OCI-LY1 (cell line): ENCODE data around the gene MYO1D.

Experiments used
- H2AFZ ChIP-seq: fragments of 200-600 bp; sonication (generic), shearing (Covaris generic); 2 replicates; pipeline ENCODE4 v1.6.0; 2014; ENCODE audit warnings: antibody characterized with exemption, mild to moderate bottlenecking, low read length
- H3F3A ChIP-seq: fragments of 200-600 bp; sonication (generic), shearing (Covaris generic); 2 replicates; pipeline ENCODE4 v1.6.0; 2014; ENCODE audit warnings: mild to moderate bottlenecking, antibody characterized with exemption, low read length, moderate library complexity; ENCODE audit not compliant: insufficient read depth
- H3K27ac ChIP-seq: fragments of 200-600 bp; sonication (generic); 2 replicates; pipeline ENCODE4 v1.5.1; 2014; ENCODE audit warnings: low read length, mixed run types, mild to moderate bottlenecking, low read depth; ENCODE audit not compliant: poor library complexity, severe bottlenecking
- H3K27me3 ChIP-seq: fragments of 200-600 bp; sonication (generic); 2 replicates; pipeline ENCODE4 v1.6.0; 2014; ENCODE audit warnings: antibody characterized with exemption, mild to moderate bottlenecking, low read length, moderate library complexity; ENCODE audit not compliant: insufficient read depth
- H3K36me3 ChIP-seq: fragments of 200-600 bp; sonication (generic); 2 replicates; pipeline ENCODE4 v1.6.1; 2014; ENCODE audit warnings: mild to moderate bottlenecking, antibody characterized with exemption, low read length, moderate library complexity, mixed read lengths; ENCODE audit not compliant: insufficient read depth
- H3K4me1 ChIP-seq: fragments of 200-600 bp; sonication (generic); 2 replicates; pipeline ENCODE4 v1.5.1; 2014; ENCODE audit warnings: mild to moderate bottlenecking, low read length, moderate library complexity; ENCODE audit not compliant: insufficient read depth, severe bottlenecking
- H3K4me2 ChIP-seq: fragments of 200-600 bp; sonication (generic), shearing (Covaris generic); 2 replicates; pipeline ENCODE4 v1.6.1; 2014; ENCODE audit warnings: low read length
- H3K4me3 ChIP-seq: fragments of 200-600 bp; sonication (generic); 2 replicates; pipeline ENCODE4 v1.5.1; 2014; ENCODE audit warnings: low read length, low read depth, mild to moderate bottlenecking, mixed read lengths; ENCODE audit not compliant: poor library complexity, severe bottlenecking
- H3K79me2 ChIP-seq: fragments of 200-600 bp; shearing (Covaris generic); 2 replicates; pipeline ENCODE4 v1.6.1; 2016; ENCODE audit warnings: mixed run types, low read length, mixed read lengths; ENCODE audit not compliant: insufficient read depth
- H3K9ac ChIP-seq: fragments of 200-600 bp; sonication (generic), shearing (Covaris generic); 2 replicates; pipeline ENCODE4 v1.6.1; 2014; ENCODE audit warnings: mild to moderate bottlenecking, low read length, mixed read lengths
- H3K9me2 ChIP-seq: fragments of 200-600 bp; sonication (generic), shearing (Covaris generic); 2 replicates; pipeline ENCODE4 v1.6.1; 2014; ENCODE audit warnings: low read depth, mild to moderate bottlenecking, low read length, mixed read lengths
- H3K9me3 ChIP-seq: fragments of 200-600 bp; shearing (Covaris generic); 2 replicates; pipeline ENCODE4 v1.6.1; 2014; ENCODE audit warnings: low read length, mixed read lengths
- H4K20me1 ChIP-seq: fragments of 200-600 bp; sonication (generic), shearing (Covaris generic); 2 replicates; pipeline ENCODE4 v1.6.0; 2016; ENCODE audit warnings: mild to moderate bottlenecking, low read length; ENCODE audit not compliant: insufficient read depth
- EZH2 ChIP-seq: fragments of 200-600 bp; sonication (generic), shearing (Covaris generic); IDR thresholded peaks from 2 replicates; pipeline ENCODE4 v1.8.0; 2017; ENCODE audit warnings: borderline replicate concordance, mixed run types, mild to moderate bottlenecking, antibody characterized with exemption, low read length, moderate library complexity, mixed read lengths
- TF ChIP-seq, protein P1 (sequence below): fragments of 200-600 bp; sonication (generic), shearing (Covaris generic); IDR thresholded peaks from 2 replicates; pipeline ENCODE4 v1.5.1; 2017; ENCODE audit warnings: mild to moderate bottlenecking, antibody characterized with exemption, low read length, moderate library complexity, mixed read lengths

The MYO1D gene

DNA sequence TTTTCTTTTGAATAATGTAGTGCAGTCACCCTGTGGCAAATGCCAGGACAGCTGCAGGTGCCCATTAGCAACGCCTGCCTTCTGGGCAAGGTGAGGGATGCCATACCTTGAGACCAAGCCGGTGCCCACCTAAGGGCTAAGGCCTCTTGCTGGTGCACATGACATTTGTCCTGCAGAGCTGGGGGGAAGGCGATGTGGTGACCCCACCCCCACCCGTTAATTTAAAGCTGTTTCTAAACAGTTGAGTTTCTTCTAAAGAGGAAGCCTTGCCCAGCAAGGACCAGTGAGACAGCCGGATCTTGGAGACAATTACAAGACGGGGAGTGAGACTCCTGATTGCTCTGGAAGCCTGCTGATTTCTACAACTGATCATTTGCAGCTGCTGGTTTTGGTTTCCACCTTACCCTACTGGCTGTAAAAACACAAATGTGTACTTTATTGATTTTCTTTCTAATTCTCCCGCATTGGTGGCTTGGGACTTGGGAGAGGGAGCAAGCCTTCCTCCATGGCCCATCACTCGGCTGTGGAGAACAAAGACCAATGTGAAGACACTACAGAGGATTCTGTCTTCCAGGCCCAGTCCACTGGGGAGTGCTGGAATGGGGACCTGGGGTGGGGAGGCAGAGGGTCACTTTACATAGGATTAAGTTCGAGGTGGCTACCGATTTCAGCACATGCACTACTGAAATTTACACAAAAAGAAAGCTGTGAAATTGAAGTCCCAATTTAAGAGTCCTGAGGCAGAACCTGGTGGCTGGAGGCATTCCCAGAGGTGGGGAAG is 387.4 kb downstream of the MYO1D start:
- Histone ChIP-seq H3K4me1 (peaks cover 10% of the 10 kb centered on the region), H3K4me3 (no peak overlapping the region), H3K9me2 (no peaks in the 10 kb centered on the region), H3K79me2 (no peaks in the 10 kb centered on the region), H3F3A (no peaks in the 10 kb centered on the region), H3K9ac (no peak overlapping the region), H3K4me2 (no peak overlapping the region), H3K27me3 (peaks cover 7% of the 10 kb centered on the region), H4K20me1 (no peaks in the 10 kb centered on the region), H3K36me3 (no peaks in the 10 kb centered on the region; the same call in 1 of the 2 replicates), H3K9me3 (no peaks in the 10 kb centered on the region), H3K27ac (no peak overlapping the region), H2AFZ (no peak overlapping the region)
- TF ChIP-seq, protein P1, sequence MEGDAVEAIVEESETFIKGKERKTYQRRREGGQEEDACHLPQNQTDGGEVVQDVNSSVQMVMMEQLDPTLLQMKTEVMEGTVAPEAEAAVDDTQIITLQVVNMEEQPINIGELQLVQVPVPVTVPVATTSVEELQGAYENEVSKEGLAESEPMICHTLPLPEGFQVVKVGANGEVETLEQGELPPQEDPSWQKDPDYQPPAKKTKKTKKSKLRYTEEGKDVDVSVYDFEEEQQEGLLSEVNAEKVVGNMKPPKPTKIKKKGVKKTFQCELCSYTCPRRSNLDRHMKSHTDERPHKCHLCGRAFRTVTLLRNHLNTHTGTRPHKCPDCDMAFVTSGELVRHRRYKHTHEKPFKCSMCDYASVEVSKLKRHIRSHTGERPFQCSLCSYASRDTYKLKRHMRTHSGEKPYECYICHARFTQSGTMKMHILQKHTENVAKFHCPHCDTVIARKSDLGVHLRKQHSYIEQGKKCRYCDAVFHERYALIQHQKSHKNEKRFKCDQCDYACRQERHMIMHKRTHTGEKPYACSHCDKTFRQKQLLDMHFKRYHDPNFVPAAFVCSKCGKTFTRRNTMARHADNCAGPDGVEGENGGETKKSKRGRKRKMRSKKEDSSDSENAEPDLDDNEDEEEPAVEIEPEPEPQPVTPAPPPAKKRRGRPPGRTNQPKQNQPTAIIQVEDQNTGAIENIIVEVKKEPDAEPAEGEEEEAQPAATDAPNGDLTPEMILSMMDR: no peak

DNA sequence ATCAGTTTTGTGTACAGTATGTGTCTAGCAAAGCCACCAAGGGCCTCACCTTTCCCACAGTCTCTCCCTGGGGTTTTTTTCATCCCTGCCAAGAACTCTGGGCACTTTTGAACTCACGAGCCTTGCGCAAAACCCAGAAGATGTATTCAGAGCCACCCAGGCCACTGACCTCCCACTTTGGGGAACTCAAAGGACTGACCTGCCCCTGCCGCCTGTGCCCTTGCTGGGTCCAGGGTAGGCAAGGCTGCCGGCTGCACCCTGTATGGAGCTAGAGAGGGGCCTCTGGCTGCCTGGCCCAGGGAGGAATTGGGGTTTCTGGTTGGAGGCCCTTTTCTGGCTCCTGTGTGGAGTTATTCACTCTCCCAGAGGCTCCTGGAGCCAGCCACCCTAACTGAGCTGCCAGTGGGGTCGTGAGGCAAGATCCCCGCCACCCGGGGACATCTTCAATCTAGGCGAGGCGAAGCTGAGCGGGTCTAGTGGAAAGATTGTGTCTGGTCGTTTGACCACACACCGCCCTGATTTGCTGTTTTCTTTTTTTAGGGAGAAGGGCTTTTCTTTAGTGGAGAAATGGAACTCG is 388.2 kb downstream of the MYO1D start:
- H3K9me3 ChIP-seq: no peaks in the 10 kb centered on the region
- no peaks in the 10 kb centered on the region for H4K20me1 ChIP-seq
- no peaks in the 10 kb centered on the region for H3K9me2 ChIP-seq
- H2AFZ ChIP-seq: no peak overlapping the region
- H3K4me2 ChIP-seq: no peak overlapping the region
- no peaks in the 10 kb centered on the region for H3F3A ChIP-seq
- H3K4me1 ChIP-seq: peaks cover 10% of the 10 kb centered on the region
- no peak for TF ChIP-seq EZH2
- TF ChIP-seq, protein P1: no peak
- no peaks in the 10 kb centered on the region; the same call in 1 of the 2 replicates for H3K36me3 ChIP-seq
- peaks cover 7% of the 10 kb centered on the region for H3K27me3 ChIP-seq
- H3K4me3 ChIP-seq: no peak overlapping the region
- H3K9ac ChIP-seq: no peak overlapping the region
- H3K27ac ChIP-seq: no peak overlapping the region
- no peaks in the 10 kb centered on the region for H3K79me2 ChIP-seq

DNA sequence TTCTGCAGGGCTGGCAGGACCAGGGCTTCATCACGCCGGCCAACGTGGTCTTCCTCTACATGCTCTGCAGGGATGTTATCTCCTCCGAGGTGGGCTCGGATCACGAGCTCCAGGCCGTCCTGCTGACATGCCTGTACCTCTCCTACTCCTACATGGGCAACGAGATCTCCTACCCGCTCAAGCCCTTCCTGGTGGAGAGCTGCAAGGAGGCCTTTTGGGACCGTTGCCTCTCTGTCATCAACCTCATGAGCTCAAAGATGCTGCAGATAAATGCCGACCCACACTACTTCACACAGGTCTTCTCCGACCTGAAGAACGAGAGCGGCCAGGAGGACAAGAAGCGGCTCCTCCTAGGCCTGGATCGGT is 388.8 kb downstream of the MYO1D start:
- Histone ChIP-seq H3K9me3 (no peaks in the 10 kb centered on the region), H2AFZ (no peak overlapping the region), H3K36me3 (no peaks in the 10 kb centered on the region; the same call in 1 of the 2 replicates), H3K79me2 (no peaks in the 10 kb centered on the region), H3K4me2 (no peak overlapping the region), H3K9ac (no peak overlapping the region), H3K9me2 (no peaks in the 10 kb centered on the region), H3K4me1 (peaks cover 10% of the 10 kb centered on the region), H3K4me3 (peak overlapping the region; percentile 61), H4K20me1 (no peaks in the 10 kb centered on the region), H3F3A (no peaks in the 10 kb centered on the region), H3K27me3 (peaks cover 7% of the 10 kb centered on the region), H3K27ac (no peak overlapping the region)
- TF ChIP-seq, protein P1: no peak
- TF ChIP-seq EZH2: no peak
